PFSK-1 (cell line): ENCODE results near the gene ASIC2.

ENCODE experiments used
- POLR2AphosphoS5 ChIP-seq: IDR thresholded peaks from 2 replicates; pipeline ENCODE4 v1.6.1; 2012; ENCODE audit warnings: low read depth, mild to moderate bottlenecking, control low read depth, low read length, moderate library complexity
- SIN3A ChIP-seq: IDR thresholded peaks from 2 replicates; pipeline ENCODE4 v1.6.1; 2012; ENCODE audit warnings: mild to moderate bottlenecking, low read length, moderate library complexity, borderline replicate concordance; ENCODE audit not compliant: insufficient read depth
- TAF1 ChIP-seq: IDR thresholded peaks from 2 replicates; pipeline ENCODE4 v1.6.1; 2012; ENCODE audit warnings: low read length, control low read depth, borderline replicate concordance; ENCODE audit not compliant: insufficient read depth
- TF ChIP-seq, protein P1 (sequence below), 2 experiments: IDR thresholded peaks; 2 replicates each; pipeline versions ENCODE4 v1.6.1 to v1.8.0; 2011 to 2012; ENCODE audit warnings: low read depth in 2 of 2, low read length in 2 of 2, control low read depth in 1 of 2, inconsistent platforms in 1 of 2, mild to moderate bottlenecking in 1 of 2, moderate library complexity in 1 of 2; ENCODE audit not compliant: insufficient read depth in 1 of 2

DNA sequence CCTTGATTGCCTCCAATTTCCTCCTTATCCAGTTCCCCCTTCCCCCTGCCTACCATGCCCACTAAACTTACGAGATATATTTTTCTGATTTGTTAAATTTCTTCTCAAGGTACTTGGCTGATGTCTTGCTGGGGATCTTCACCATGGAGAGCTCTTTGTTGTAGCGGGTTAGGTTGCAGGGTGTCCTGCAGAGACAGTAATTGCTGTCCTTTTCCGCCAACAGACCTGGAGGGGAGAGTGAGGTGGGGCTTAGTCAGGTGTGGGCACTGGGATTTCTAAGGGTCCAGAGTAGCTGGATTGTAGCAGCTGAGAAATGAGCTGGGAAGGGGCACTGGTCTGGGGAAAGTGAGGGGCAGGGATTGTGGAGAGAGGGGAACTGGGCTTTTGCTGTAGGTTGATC, 269.3 kb downstream of the ASIC2 start:
- TF ChIP-seq POLR2AphosphoS5 = no peak
- no peak for TF ChIP-seq SIN3A
- TF ChIP-seq, protein P1, sequence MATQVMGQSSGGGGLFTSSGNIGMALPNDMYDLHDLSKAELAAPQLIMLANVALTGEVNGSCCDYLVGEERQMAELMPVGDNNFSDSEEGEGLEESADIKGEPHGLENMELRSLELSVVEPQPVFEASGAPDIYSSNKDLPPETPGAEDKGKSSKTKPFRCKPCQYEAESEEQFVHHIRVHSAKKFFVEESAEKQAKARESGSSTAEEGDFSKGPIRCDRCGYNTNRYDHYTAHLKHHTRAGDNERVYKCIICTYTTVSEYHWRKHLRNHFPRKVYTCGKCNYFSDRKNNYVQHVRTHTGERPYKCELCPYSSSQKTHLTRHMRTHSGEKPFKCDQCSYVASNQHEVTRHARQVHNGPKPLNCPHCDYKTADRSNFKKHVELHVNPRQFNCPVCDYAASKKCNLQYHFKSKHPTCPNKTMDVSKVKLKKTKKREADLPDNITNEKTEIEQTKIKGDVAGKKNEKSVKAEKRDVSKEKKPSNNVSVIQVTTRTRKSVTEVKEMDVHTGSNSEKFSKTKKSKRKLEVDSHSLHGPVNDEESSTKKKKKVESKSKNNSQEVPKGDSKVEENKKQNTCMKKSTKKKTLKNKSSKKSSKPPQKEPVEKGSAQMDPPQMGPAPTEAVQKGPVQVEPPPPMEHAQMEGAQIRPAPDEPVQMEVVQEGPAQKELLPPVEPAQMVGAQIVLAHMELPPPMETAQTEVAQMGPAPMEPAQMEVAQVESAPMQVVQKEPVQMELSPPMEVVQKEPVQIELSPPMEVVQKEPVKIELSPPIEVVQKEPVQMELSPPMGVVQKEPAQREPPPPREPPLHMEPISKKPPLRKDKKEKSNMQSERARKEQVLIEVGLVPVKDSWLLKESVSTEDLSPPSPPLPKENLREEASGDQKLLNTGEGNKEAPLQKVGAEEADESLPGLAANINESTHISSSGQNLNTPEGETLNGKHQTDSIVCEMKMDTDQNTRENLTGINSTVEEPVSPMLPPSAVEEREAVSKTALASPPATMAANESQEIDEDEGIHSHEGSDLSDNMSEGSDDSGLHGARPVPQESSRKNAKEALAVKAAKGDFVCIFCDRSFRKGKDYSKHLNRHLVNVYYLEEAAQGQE (IDR thresholded peaks at IDR 0.05; ENCODE audit: insufficient read depth in 1 of 2, low read depth in 2 of 2, low read length in 2 of 2) = no peak
- no peak for TF ChIP-seq TAF1
